Endothelial cell of umbilical vein (primary cell): Measurements from ENCODE around the gene CPB2. TPM values are rescaled to one million over a fixed set of nuclear protein-coding genes. Genes with fewer than 3 reads are reported as not detected.

Experiments
- BruUV-seq: library from RNA; stranded (reverse); fragments of 400-500 nt; replicated peaks from 2 replicates; lab custom pipeline; 2021; lab: Mats Ljungman, UMichigan
- CTCF ChIA-PET: fragments of 300-600, 350-600 bp; sonication (Branson Sonifier 250); formaldehyde crosslinking; loops from one replicate; lab custom pipeline; 2021; ENCODE audit warnings: antibody characterized with exemption, inconsistent platforms; lab: Charles Lee
- POLR2A ChIA-PET: fragments of 300-600, 350-600 bp; sonication (Branson Sonifier 250); formaldehyde crosslinking; loops from one replicate; lab custom pipeline; 2021; ENCODE audit warnings: antibody characterized with exemption, inconsistent platforms; lab: Charles Lee
- DNase-seq: peaks from one replicate; pipeline ENCODE4 v3.0.0-alpha.2; 2011; ENCODE audit warnings: low read depth, low spot score
- FAIRE-seq: peaks from 2 replicates; lab custom pipeline; 2011; peaks lifted over from hg19 to GRCh38; lab: Jason Lieb, UNC
- H2AFZ ChIP-seq: 2 replicates; pipeline ENCODE4 v1.6.0; 2012; ENCODE audit warnings: low read depth, low read length, control low read depth, inconsistent platforms
- H3K27ac ChIP-seq: 2 replicates; pipeline ENCODE4 v1.5.1; 2011; ENCODE audit warnings: low read depth, mild to moderate bottlenecking, control low read depth, low read length, moderate library complexity; ENCODE audit not compliant: insufficient read depth
- H3K27me3 ChIP-seq, 2 experiments: 2 replicates each; pipeline versions ENCODE4 v1.6.0 to v1.6.1; 2011; ENCODE audit warnings: low read length in 2 of 2, mixed read lengths in 1 of 2; ENCODE audit not compliant: control insufficient read depth in 2 of 2, insufficient read depth in 2 of 2
- H3K36me3 ChIP-seq, 2 experiments: 2 replicates in 1 of 2; 3 replicates in 1 of 2; pipeline ENCODE4 v1.5.1; 2011; ENCODE audit warnings: low read length in 2 of 2, mild to moderate bottlenecking in 1 of 2, moderate library complexity in 1 of 2; ENCODE audit not compliant: control insufficient read depth in 2 of 2, insufficient read depth in 2 of 2; ENCODE audit errors: extremely low read depth in 1 of 2
- H3K4me1 ChIP-seq: 3 replicates; pipeline ENCODE4 v1.5.1; 2011; ENCODE audit warnings: mild to moderate bottlenecking, low read length; ENCODE audit not compliant: control insufficient read depth, insufficient read depth; ENCODE audit errors: extremely low read depth
- H3K4me2 ChIP-seq: 2 replicates; pipeline ENCODE4 v1.6.1; 2011; ENCODE audit warnings: low read length, control low read depth, mixed read lengths; ENCODE audit not compliant: insufficient read depth
- H3K4me3 ChIP-seq, 3 experiments: fragments of 200-600 bp in 1 of 3; sonication (generic), shearing (Covaris generic) in 1 of 3; replicated peaks in 1 of 3; 2 replicates each; pipeline ENCODE4 v1.5.1; 2011 to 2016; ENCODE audit warnings: control low read depth in 3 of 3, low read length in 3 of 3, mild to moderate bottlenecking in 2 of 3, inconsistent platforms in 1 of 3, low read depth in 1 of 3, moderate library complexity in 1 of 3; ENCODE audit not compliant: insufficient read depth in 1 of 3
- H3K79me2 ChIP-seq: 2 replicates; pipeline ENCODE4 v1.6.0; 2012; ENCODE audit warnings: low read length, inconsistent platforms; ENCODE audit not compliant: control insufficient read depth, insufficient read depth
- H3K9ac ChIP-seq: replicated peaks from 2 replicates; pipeline ENCODE3; 2011; ENCODE audit warnings: low read length, control low read depth; ENCODE audit not compliant: insufficient read depth; ENCODE audit errors: extremely low read depth
- H3K9me1 ChIP-seq: replicated peaks from 3 replicates; pipeline ENCODE4 v1.6.0; 2011; ENCODE audit warnings: mild to moderate bottlenecking, low read length; ENCODE audit not compliant: control insufficient read depth, insufficient read depth; ENCODE audit errors: extremely low read depth
- H3K9me3 ChIP-seq: replicated peaks from 2 replicates; pipeline ENCODE4 v1.5.1; 2012; ENCODE audit warnings: low read length, inconsistent platforms; ENCODE audit not compliant: control insufficient read depth, insufficient read depth
- H4K20me1 ChIP-seq: replicated peaks from 2 replicates; pipeline ENCODE3; 2011; ENCODE audit warnings: mild to moderate bottlenecking, low read length; ENCODE audit not compliant: control insufficient read depth, insufficient read depth; ENCODE audit errors: extremely low read depth
- CTCF ChIP-seq, 2 donors: IDR thresholded peaks; 1 replicate in 1 of 2; 2 replicates in 1 of 2; pipeline ENCODE4 v1.5.1; 2011; ENCODE audit warnings: low read length in 2 of 2, mild to moderate bottlenecking in 2 of 2, moderate library complexity in 2 of 2, control low read depth in 1 of 2, inconsistent platforms in 1 of 2, low read depth in 1 of 2; ENCODE audit not compliant: insufficient read depth in 1 of 2; ENCODE audit errors: extremely low read depth in 1 of 2
- EZH2 ChIP-seq: IDR thresholded peaks from 2 replicates; pipeline ENCODE4 v1.6.1; 2012; ENCODE audit warnings: borderline replicate concordance, low read depth, mild to moderate bottlenecking, moderate library complexity, low read length, inconsistent platforms; ENCODE audit not compliant: severe bottlenecking
- FOS ChIP-seq: IDR thresholded peaks from 2 replicates; pipeline ENCODE4 v1.6.1; 2011; ENCODE audit warnings: mild to moderate bottlenecking, low read length, moderate library complexity, borderline replicate concordance; ENCODE audit not compliant: insufficient read depth
- GATA2 ChIP-seq: IDR thresholded peaks from 2 replicates; pipeline ENCODE4 v1.7.0; 2011; ENCODE audit warnings: low read depth, mild to moderate bottlenecking, moderate library complexity, mixed read lengths, low read length; ENCODE audit not compliant: insufficient read length, insufficient read depth
- JUN ChIP-seq: IDR thresholded peaks from 2 replicates; pipeline ENCODE4 v1.6.1; 2011; ENCODE audit warnings: borderline replicate concordance, low read depth; ENCODE audit not compliant: insufficient read length, insufficient read depth
- MAX ChIP-seq: IDR thresholded peaks from 2 replicates; pipeline ENCODE4 v1.6.1; 2011; ENCODE audit not compliant: insufficient read depth, insufficient read length
- MYC ChIP-seq: IDR thresholded peaks from one replicate; pipeline ENCODE4 v1.6.1; 2011; ENCODE audit warnings: mild to moderate bottlenecking, low read depth, low read length
- POLR2A ChIP-seq: IDR thresholded peaks from 2 replicates; pipeline ENCODE4 v1.6.1; 2012; ENCODE audit warnings: low read depth, mild to moderate bottlenecking, control low read depth, low read length
- POLR2AphosphoS5 ChIP-seq: IDR thresholded peaks from 2 replicates; pipeline ENCODE4 v1.6.1; 2012; ENCODE audit warnings: low read depth, mild to moderate bottlenecking, control low read depth, low read length, moderate library complexity; ENCODE audit not compliant: insufficient read depth
- dilution Hi-C: fragments of 300-500 bp; cut with MboI; formaldehyde crosslinking; loops from one replicate; pipeline ENCODE4 v1.15.0; 2019; ENCODE audit warnings: low sequenced_read_pairs; ENCODE audit not compliant: extremely low pct_ligation_motif_present
- intact Hi-C: fragments of 100-400 bp; cut with micrococcal nuclease; formaldehyde crosslinking; loops from one replicate; pipeline ENCODE4 v1.10.0; 2022
- polyA plus RNA-seq, 4 experiments: library from polyadenylated mRNA; depleted of rRNA in 3 of 4; stranded (reverse) in 3 of 4; unstranded in 1 of 4; fragments of >200 nt; gene quantifications; 2 replicates each; pipeline versions ENCODE4 v1.2.1 to v1.2.3, GENCODE V29; 2011 to 2012; ENCODE audit warnings: missing spikeins in 1 of 4
- total RNA-seq: library from RNA; stranded (reverse); gene quantifications from 2 replicates; pipeline ENCODE4 v1.2.3, GENCODE V29; 2021

The CPB2 gene
- total and polyA plus RNA-seq, 2 donors (not counting 3 experiments of a cell fraction or from before 2014, with no cell fraction given) = not detected

GRCh38 chr13:46050771-46051170 lies 54.1 kb downstream of the CPB2 start:
- no peak for FAIRE-seq
- Histone ChIP-seq H3K4me3 (peak overlapping the region in 1 of 3 experiments; percentile 98), H4K20me1 (no peaks in the 10 kb centered on the region), H2AFZ (no peak overlapping the region), H3K9me3 (no peaks in the 10 kb centered on the region), H3K36me3 (no peaks in the 10 kb centered on the region), H3K27me3 (no peaks in the 10 kb centered on the region), H3K27ac (no peak overlapping the region), H3K4me2 (peak overlapping the region; percentile 97), H3K4me1 (peaks cover 26% of the 10 kb centered on the region), H3K79me2 (peaks cover 55% of the 10 kb centered on the region), H3K9ac (no peak overlapping the region), H3K9me1 (no peaks in the 10 kb centered on the region)
- BruUV-seq = no TSS peak
- CTCF ChIA-PET = no interaction called here
- POLR2A ChIA-PET = no interaction called here
- intact Hi-C loops = loop anchor here (5.0 kb wide), 1 partner anchor 708 kb away; the partner anchor contains the start of gene TPT1
- TF ChIP-seq EZH2 (no peak), CTCF (IDR thresholded peaks at IDR 0.05; ENCODE audit: extremely low read depth in 1 of 2, insufficient read depth in 1 of 2, low read depth in 1 of 2, low read length in 2 of 2) (no peak), FOS (no peak), JUN (no peak), POLR2A (no peak), POLR2AphosphoS5 (no peak), MYC (no peak), GATA2 (no peak), MAX (no peak)
- dilution Hi-C loops = no loop called here
- no peak for DNase-seq
